IPS-NIHi7 (cell line): ENCODE results near the gene ENPEP.
"Not testable (repeated sequence)": the region's sequence is repeated elsewhere in the genome, so short reads cannot be mapped to it uniquely, and the experiment has no call there.

ENCODE experiments used
- DNase-seq: peaks from one replicate; pipeline ENCODE4 v3.0.0; 2012; ENCODE audit warnings: mixed read lengths; ENCODE audit errors: extremely low spot score

Gene ENPEP

GRCh38 chr4:110475881-110476818 lies at the start of gene ENPEP:
TSS of gene ENPEP (plus strand) at chr4:110476155. CDS start at chr4:110476415, 260 bp downstream.
- peak; percentile 21 for DNase-seq

- not testable (repeated sequence) for DNase-seq
These were observed 44.1 kb upstream of the ENPEP start for GRCh38 chr4:110431805-110432204.

- DNase-seq: not testable (repeated sequence)
These were observed 38.7 kb upstream of the ENPEP start for GRCh38 chr4:110437292-110437691.

- not testable (repeated sequence) for DNase-seq
These were observed 36.7 kb upstream of the ENPEP start for GRCh38 chr4:110439209-110439608.

- peak; percentile 24 for DNase-seq
These were observed 33.6 kb upstream of the ENPEP start for GRCh38 chr4:110442309-110442708.

- DNase-seq: no peak
These were observed 33.2 kb upstream of the ENPEP start for GRCh38 chr4:110442788-110443187.

GRCh38 chr4:110449947-110450346 lies 26.0 kb upstream of the ENPEP start:
- DNase-seq: no peak

GRCh38 chr4:110452546-110452945 lies 23.4 kb upstream of the ENPEP start:
- peak; percentile 30 for DNase-seq

GRCh38 chr4:110454441-110454840 lies 21.5 kb upstream of the ENPEP start:
- DNase-seq: no peak

GRCh38 chr4:110458494-110459266 lies 17.3 kb upstream of the ENPEP start:
- DNase-seq: no peak

GRCh38 chr4:110460074-110460746 lies 15.7 kb upstream of the ENPEP start:
- DNase-seq: no peak

GRCh38 chr4:110467400-110467799 lies 8.6 kb upstream of the ENPEP start:
- no peak for DNase-seq

- peak; percentile 67 for DNase-seq
These were observed 3.2 kb upstream of the ENPEP start for GRCh38 chr4:110472583-110473329.

GRCh38 chr4:110474481-110474880 lies 1.5 kb upstream of the ENPEP start:
- DNase-seq: no peak

- DNase-seq: not testable (repeated sequence)
These were observed 875 bp upstream of the ENPEP start for GRCh38 chr4:110475080-110475479.

- DNase-seq: no peak
These were observed 1.9 kb downstream of the ENPEP start for GRCh38 chr4:110477836-110478235.

GRCh38 chr4:110480031-110480549 lies 4.1 kb downstream of the ENPEP start:
- DNase-seq: no peak

GRCh38 chr4:110480746-110481271 lies 4.9 kb downstream of the ENPEP start:
- no peak for DNase-seq

- DNase-seq: no peak
These were observed 7.6 kb downstream of the ENPEP start for GRCh38 chr4:110483516-110483915.

- DNase-seq: no peak
These were observed 8.1 kb downstream of the ENPEP start for GRCh38 chr4:110484029-110484428.

- no peak for DNase-seq
These were observed 8.8 kb downstream of the ENPEP start for GRCh38 chr4:110484767-110485166.
